GM23338 (cell line): Measurements from ENCODE around the gene IQGAP2. TPM values are rescaled to one million over a fixed set of nuclear protein-coding genes. Genes with fewer than 3 reads are reported as not detected.

Source experiments
- ATAC-seq: fragments of 200-7000 bp; cut with Tn5 transposase; 3 replicates; pipeline ENCODE4 v1.9.1; 2020
- DNase-seq: peaks from one replicate; pipeline ENCODE4 v3.0.0-alpha.2; 2015; ENCODE audit warnings: low spot score
- H2AFZ ChIP-seq: fragments of 200-600 bp; sonication (generic); 2 replicates; pipeline ENCODE4 v1.8.0; 2016; ENCODE audit warnings: antibody characterized with exemption, mild to moderate bottlenecking, moderate library complexity
- H3F3A ChIP-seq: fragments of 200-600 bp; sonication (generic); replicated peaks from 2 replicates; pipeline ENCODE4 v1.8.0; 2017; ENCODE audit warnings: antibody characterized with exemption, mixed run types, low read depth
- H3K27ac ChIP-seq: fragments of 200-600 bp; sonication (generic); 2 replicates; pipeline ENCODE4 v1.6.1; 2016; ENCODE audit warnings: low read depth
- H3K27me3 ChIP-seq: fragments of 200-600 bp; sonication (generic); 2 replicates; pipeline ENCODE4 v1.8.0; 2016; ENCODE audit warnings: mild to moderate bottlenecking, mixed run types, moderate library complexity; ENCODE audit not compliant: insufficient read depth
- H3K36me3 ChIP-seq: fragments of 200-600 bp; sonication (generic); 2 replicates; pipeline ENCODE4 v1.8.0; 2016; ENCODE audit warnings: mild to moderate bottlenecking; ENCODE audit not compliant: insufficient read depth
- H3K4me1 ChIP-seq: fragments of 200-600 bp; sonication (generic); 2 replicates; pipeline ENCODE4 v1.8.0; 2016; ENCODE audit warnings: mild to moderate bottlenecking, moderate library complexity; ENCODE audit not compliant: insufficient read depth
- H3K4me2 ChIP-seq: fragments of 200-600 bp; sonication (generic); 2 replicates; pipeline ENCODE4 v1.7.1; 2017; ENCODE audit warnings: mixed run types
- H3K4me3 ChIP-seq: fragments of 200-600 bp; sonication (generic); 2 replicates; pipeline ENCODE4 v1.6.1; 2016; ENCODE audit warnings: mixed run types
- H3K79me2 ChIP-seq: fragments of 200-600 bp; sonication (generic); replicated peaks from 2 replicates; pipeline ENCODE4 v1.8.0; 2017; ENCODE audit warnings: mild to moderate bottlenecking; ENCODE audit not compliant: insufficient read depth
- H3K9me2 ChIP-seq: fragments of 200-600 bp; sonication (generic); 2 replicates; pipeline ENCODE4 v1.8.0; 2017; ENCODE audit not compliant: insufficient read depth
- H4K20me1 ChIP-seq: fragments of 200-600 bp; sonication (generic); replicated peaks from 2 replicates; pipeline ENCODE4 v1.8.0; 2017; ENCODE audit warnings: mild to moderate bottlenecking; ENCODE audit not compliant: insufficient read depth
- H3K27ac Mint-ChIP-seq: 2 replicates; pipeline ENCODE4 v1.8.0; 2020; ENCODE audit warnings: inconsistent platforms, mild to moderate bottlenecking, moderate library complexity, mixed read lengths
- H3K27me3 Mint-ChIP-seq: 3 replicates; pipeline ENCODE4 v1.8.0; 2022; ENCODE audit warnings: low read depth, mild to moderate bottlenecking, moderate library complexity, mixed read lengths, inconsistent platforms; ENCODE audit not compliant: insufficient read depth, poor library complexity
- H3K36me3 Mint-ChIP-seq: 3 replicates; pipeline ENCODE4 v1.8.0; 2021; ENCODE audit warnings: low read depth, mild to moderate bottlenecking, inconsistent platforms, moderate library complexity, mixed read lengths
- H3K4me1 Mint-ChIP-seq: 3 replicates; pipeline ENCODE4 v1.8.0; 2020; ENCODE audit warnings: mild to moderate bottlenecking, inconsistent platforms, mixed read lengths
- H3K4me3 Mint-ChIP-seq: 3 replicates; pipeline ENCODE4 v1.8.0; 2021; ENCODE audit warnings: moderate library complexity, mild to moderate bottlenecking, inconsistent platforms, mixed read lengths
- H3K9me3 Mint-ChIP-seq: 3 replicates; pipeline ENCODE4 v1.8.0; 2020; ENCODE audit warnings: moderate library complexity, mild to moderate bottlenecking, inconsistent platforms, mixed read lengths
- CREB1 ChIP-seq: fragments of 250-450 bp; sonication (Bioruptor Pico); IDR thresholded peaks from 2 replicates; pipeline ENCODE4 v1.5.0; 2020; ENCODE audit warnings: low read depth, mild to moderate bottlenecking, moderate library complexity
- CTCF ChIP-seq, 2 experiments: fragments of 200-600 bp in 1 of 2; sonication (generic) in 1 of 2; conservative IDR thresholded peaks; 2 replicates each; pipeline versions ENCODE4 v1.5.1 to v1.6.1; 2016 to 2017; ENCODE audit warnings: antibody characterized with exemption in 2 of 2, low read depth in 2 of 2, mild to moderate bottlenecking in 2 of 2, moderate library complexity in 1 of 2
- ETS1 ChIP-seq: IDR thresholded peaks from 2 replicates; pipeline ENCODE4 v1.6.1; 2016; ENCODE audit warnings: antibody characterized with exemption
- EZH2 ChIP-seq: fragments of 200-600 bp; sonication (generic); IDR thresholded peaks from one replicate; pipeline ENCODE4 v1.8.0; 2017; ENCODE audit warnings: antibody characterized with exemption, mild to moderate bottlenecking, low read depth; ENCODE audit not compliant: unreplicated experiment
- EZH2phosphoT487 ChIP-seq: fragments of 200-600 bp; sonication (generic); IDR thresholded peaks from one replicate; pipeline ENCODE4 v1.8.1; 2018; ENCODE audit warnings: antibody characterized with exemption; ENCODE audit not compliant: unreplicated experiment
- JUNB ChIP-seq: IDR thresholded peaks from one replicate; pipeline ENCODE4 v1.6.1; 2016; ENCODE audit warnings: antibody characterized with exemption; ENCODE audit not compliant: unreplicated experiment
- NANOG ChIP-seq: IDR thresholded peaks from 2 replicates; pipeline ENCODE4 v1.6.1; 2016; ENCODE audit warnings: antibody characterized with exemption, borderline replicate concordance
- POLR2AphosphoS5 ChIP-seq: IDR thresholded peaks from 2 replicates; pipeline ENCODE4 v1.6.1; 2016; ENCODE audit warnings: antibody characterized with exemption, low read depth
- REST ChIP-seq: IDR thresholded peaks from one replicate; pipeline ENCODE4 v1.6.1; 2018; ENCODE audit warnings: antibody characterized with exemption; ENCODE audit not compliant: unreplicated experiment
- STAT1 ChIP-seq: IDR thresholded peaks from one replicate; pipeline ENCODE4 v1.6.1; 2016; ENCODE audit warnings: antibody characterized with exemption; ENCODE audit not compliant: unreplicated experiment
- ZNF114 ChIP-seq: fragments of 250-450 bp; sonication (Bioruptor Pico); IDR thresholded peaks from 2 replicates; pipeline ENCODE4 v1.5.0; 2020; ENCODE audit warnings: mild to moderate bottlenecking, moderate library complexity
- ZNF331 ChIP-seq: fragments of 250-450 bp; sonication (Bioruptor Pico); IDR thresholded peaks from 2 replicates; pipeline ENCODE4 v1.5.0; 2020; ENCODE audit warnings: low read depth, mild to moderate bottlenecking, moderate library complexity
- ZNF462 ChIP-seq: fragments of 250-450 bp; sonication (Bioruptor Pico); IDR thresholded peaks from 2 replicates; pipeline ENCODE4 v1.5.0; 2020; ENCODE audit warnings: mild to moderate bottlenecking, moderate library complexity
- polyA plus RNA-seq: library from polyadenylated mRNA; unstranded; fragments of >200 nt; fragmentation: Nextera tagmentation; extraction: Ambion mirVana; gene quantifications from 2 replicates; pipeline ENCODE4 v1.2.1, GENCODE V29; 2016
- total RNA-seq: library from RNA; depleted of rRNA; stranded (reverse); fragments of >200 nt; shearing (Covaris generic); gene quantifications from 2 replicates; pipeline ENCODE4 v1.2.3, GENCODE V29; 2014

The IQGAP2 gene
- total and polyA plus RNA-seq, 2 experiments from 2014 or later: 60.0 to 86.5 TPM

- ATAC-seq: no peak
- no peak overlapping the region for H3K4me2 ChIP-seq
Measured at GRCh38 chr5:76450054-76450453, 47.0 kb downstream of the IQGAP2 start.

More at GRCh38 chr5:76450054-76450453, 47.0 kb downstream of the IQGAP2 start:
- Histone ChIP-seq H3K4me1 (peaks cover 33% of the 10 kb centered on the region), H3K27ac (no peak overlapping the region), H3K79me2 (peaks cover 9% of the 10 kb centered on the region), H3K9me2 (peaks cover 3% of the 10 kb centered on the region; the same call in 1 of the 2 replicates), H3K27me3 (no peaks in the 10 kb centered on the region), H4K20me1 (no peaks in the 10 kb centered on the region), H2AFZ (no peak overlapping the region), H3K4me3 (no peak overlapping the region), H3F3A (no peaks in the 10 kb centered on the region), H3K36me3 (no peaks in the 10 kb centered on the region)
- Mint-ChIP-seq H3K9me3 (no peaks in the 10 kb centered on the region), H3K27me3 (no peaks in the 10 kb centered on the region), H3K27ac (no peak overlapping the region), H3K36me3 (peaks cover 6% of the 10 kb centered on the region), H3K4me3 (no peak overlapping the region), H3K4me1 (peaks cover 25% of the 10 kb centered on the region)
- no peak for DNase-seq
- no peak for TF ChIP-seq ZNF462 (CRISPR knock-in tag)
- no peak for TF ChIP-seq JUNB
- TF ChIP-seq EZH2phosphoT487: no peak
- TF ChIP-seq ETS1: no peak
- no peak for TF ChIP-seq POLR2AphosphoS5
- TF ChIP-seq NANOG: no peak
- no peak for TF ChIP-seq EZH2
- TF ChIP-seq ZNF114: no peak
- no peak for TF ChIP-seq CTCF (conservative IDR thresholded peaks at IDR 0.05; ENCODE audit: low read depth in 2 of 2)
- TF ChIP-seq ZNF331: no peak
- TF ChIP-seq STAT1: no peak
- TF ChIP-seq CREB1 (CRISPR knock-in tag): no peak
- no peak for TF ChIP-seq REST
